Naive thymus-derived CD4-positive, alpha-beta T cell (primary cell): ENCODE data around the gene CD69. TPM values are rescaled to one million over a fixed set of nuclear protein-coding genes. Genes with fewer than 3 reads are reported as not detected.

Experiments
- ATAC-seq: fragments of 150-1000 bp; cut with Tn5 transposase; 2 replicates; pipeline ENCODE4 v1.10.0; 2021; ENCODE audit warnings: mild to moderate bottlenecking, moderate library complexity
- CTCF ChIA-PET: fragments of 350-600 bp; sonication (Branson Sonifier 250); formaldehyde crosslinking; loops from one replicate; lab custom pipeline; 2021; ENCODE audit warnings: antibody characterized with exemption; lab: Charles Lee
- POLR2A ChIA-PET: fragments of 350-600 bp; sonication (Branson Sonifier 250); formaldehyde crosslinking; loops from one replicate; lab custom pipeline; 2021; ENCODE audit warnings: antibody characterized with exemption, inconsistent platforms; lab: Charles Lee
- DNase-seq, 9 donors: peaks; one replicate each; pipeline versions ENCODE4 v3.0.0 to v3.0.0-alpha.2; 2020 to 2022; ENCODE audit warnings: mixed read lengths in 1 of 9
- H3K27ac ChIP-seq: one replicate; pipeline ENCODE4 v1.7.0; 2013; ENCODE audit warnings: mild to moderate bottlenecking, low read depth, low read length, moderate library complexity
- H3K27me3 ChIP-seq, 2 donors: one replicate each; pipeline ENCODE4 v1.7.0; 2013; ENCODE audit warnings: low read length in 2 of 2, mild to moderate bottlenecking in 2 of 2, moderate library complexity in 2 of 2; ENCODE audit not compliant: control insufficient read depth in 2 of 2, insufficient read depth in 2 of 2
- H3K36me3 ChIP-seq, 3 experiments: 1 replicate in 2 of 3; 2 replicates in 1 of 3; pipeline ENCODE4 v1.7.0; 2013; ENCODE audit warnings: low read length in 3 of 3, mild to moderate bottlenecking in 3 of 3, moderate library complexity in 1 of 3; ENCODE audit not compliant: insufficient read depth in 3 of 3, control insufficient read depth in 2 of 3
- H3K4me1 ChIP-seq, 2 donors: one replicate each; pipeline ENCODE4 v1.7.0; 2013; ENCODE audit warnings: low read length in 2 of 2, mild to moderate bottlenecking in 2 of 2, moderate library complexity in 1 of 2; ENCODE audit not compliant: control insufficient read depth in 2 of 2, insufficient read depth in 2 of 2
- H3K4me3 ChIP-seq: 2 replicates; pipeline ENCODE4 v1.7.0; 2013; ENCODE audit warnings: mild to moderate bottlenecking, low read length
- H3K9me3 ChIP-seq, 3 experiments: 1 replicate in 2 of 3; 2 replicates in 1 of 3; pipeline ENCODE4 v1.7.0; 2013; ENCODE audit warnings: low read length in 3 of 3; ENCODE audit not compliant: control insufficient read depth in 2 of 3
- H3K27ac Mint-ChIP-seq, 9 donors: one replicate each; pipeline ENCODE4 v1.8.0; 2020 to 2022; ENCODE audit warnings: mixed read lengths in 9 of 9, mild to moderate bottlenecking in 8 of 9, moderate library complexity in 5 of 9, inconsistent platforms in 2 of 9
- H3K27me3 Mint-ChIP-seq, 5 donors: one replicate each; pipeline ENCODE4 v1.8.0; 2021 to 2022; ENCODE audit warnings: mixed read lengths in 5 of 5, mild to moderate bottlenecking in 1 of 5
- H3K36me3 Mint-ChIP-seq, 5 donors: one replicate each; pipeline ENCODE4 v1.8.0; 2020 to 2022; ENCODE audit warnings: mixed read lengths in 5 of 5, mild to moderate bottlenecking in 3 of 5, inconsistent platforms in 1 of 5
- H3K4me1 Mint-ChIP-seq, 7 donors: one replicate each; pipeline ENCODE4 v1.8.0; 2020 to 2022; ENCODE audit warnings: mixed read lengths in 7 of 7, mild to moderate bottlenecking in 3 of 7, inconsistent platforms in 1 of 7
- H3K4me3 Mint-ChIP-seq, 10 donors: one replicate each; pipeline ENCODE4 v1.8.0; 2020 to 2022; ENCODE audit warnings: mild to moderate bottlenecking in 10 of 10, mixed read lengths in 10 of 10, moderate library complexity in 6 of 10, inconsistent platforms in 2 of 10
- H3K9me3 Mint-ChIP-seq, 11 donors: one replicate each; pipeline ENCODE4 v1.8.0; 2020 to 2022; ENCODE audit warnings: mixed read lengths in 11 of 11, mild to moderate bottlenecking in 4 of 11, inconsistent platforms in 1 of 11, moderate library complexity in 1 of 11
- intact Hi-C, 2 donors: fragments of 100-400 bp; cut with micrococcal nuclease; formaldehyde crosslinking; loops; one replicate each; pipeline ENCODE4 v1.15.1; 2023
- polyA plus RNA-seq, 2 donors: library from polyadenylated mRNA; unstranded; fragments of 300-500 nt; fragmentation: Illumina TruSeq; gene quantifications; one replicate each; pipeline ENCODE4 v1.2.3, GENCODE V29; 2021
- total RNA-seq, 6 experiments: library from RNA in 5 of 6; stranded (reverse) in 5 of 6; gene quantifications; 1 replicate in 5 of 6; 2 replicates in 1 of 6; pipeline ENCODE4 v1.2.3 and lab custom pipeline; 2021 to 2026

CD69 gene
- total and polyA plus RNA-seq, 7 experiments from 2014 or later, result 25.8 to 588 (median 125) TPM

DNA sequence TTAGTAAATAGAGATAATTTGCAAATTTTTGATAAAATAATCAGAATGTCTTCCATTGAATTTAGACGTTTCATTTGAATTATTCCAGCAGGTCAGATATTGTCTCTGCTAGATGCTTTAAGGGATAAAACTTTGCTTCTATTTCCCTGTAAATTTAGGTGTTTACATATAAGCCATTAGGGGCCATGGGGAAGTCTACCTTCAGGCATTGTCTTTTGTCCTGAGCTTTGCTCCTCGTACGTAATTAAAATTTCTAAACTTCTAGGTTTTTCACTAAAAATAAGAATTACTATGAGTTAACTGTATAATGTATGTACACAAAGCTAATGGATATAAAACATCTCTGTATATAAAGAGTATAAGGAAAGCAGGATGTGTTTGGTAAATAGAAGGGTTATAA lies 24.1 kb upstream of the CD69 start:
- intact Hi-C loops, result loop anchor here in 1 of 2 donors (1.0 kb wide), 1 partner anchor 8 kb away; no protein-coding TSS in a partner anchor
- H3K4me1 ChIP-seq, result peaks cover 0 to 8% of the 10 kb centered on the region in 2 donors
- Mint-ChIP-seq H3K27me3 (no peaks in the 10 kb centered on the region), H3K27ac (no peak overlapping the region), H3K36me3 (peaks cover 0 to 24% (median 0%) of the 10 kb centered on the region in 5 donors), H3K4me1 (peaks cover 16 to 48% (median 36%) of the 10 kb centered on the region in 7 donors), H3K4me3 (no peak overlapping the region), H3K9me3 (peaks cover 0 to 11% (median 0%) of the 10 kb centered on the region in 11 donors)
- no peaks in the 10 kb centered on the region for H3K36me3 ChIP-seq
- no peaks in the 10 kb centered on the region for H3K9me3 ChIP-seq
- no peak overlapping the region for H3K4me3 ChIP-seq
- ChIA-PET POLR2A (interaction anchor here (1.0 to 1.7 kb wide), 4 partner anchors 13 to 35 kb away, joined by 3 to 11 read pairs (median 4); partner anchors contain the start of gene CD69), CTCF (interaction anchor here (0.6 to 2.0 kb wide), 3 partner anchors 13 to 35 kb away, joined by 3 to 6 read pairs (median 5); no protein-coding TSS in a partner anchor)
- ATAC-seq (no peak), DNase-seq (no peak)
- no peaks in the 10 kb centered on the region for H3K27me3 ChIP-seq
- no peak overlapping the region for H3K27ac ChIP-seq

DNA sequence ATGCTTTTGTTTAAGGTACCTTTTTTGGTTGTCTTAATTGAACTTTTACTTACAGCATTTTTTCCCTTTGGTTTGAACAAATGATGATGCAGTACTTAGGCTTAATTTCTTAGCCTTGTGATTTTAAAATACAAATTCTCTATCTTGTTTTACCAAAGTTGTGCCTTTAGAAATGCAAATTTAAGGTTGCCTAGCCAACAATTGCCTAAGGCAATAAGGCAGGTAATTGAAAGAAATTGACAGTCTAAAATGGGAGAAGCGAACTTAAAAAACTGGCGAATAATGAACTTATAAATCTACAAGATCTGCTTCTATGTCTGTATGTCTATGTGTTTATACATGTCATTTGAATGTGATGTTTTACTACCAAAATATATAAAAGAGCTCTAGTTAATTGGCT lies 23.6 kb upstream of the CD69 start:
- Histone ChIP-seq H3K4me1 (peaks cover 0 to 8% of the 10 kb centered on the region in 2 donors), H3K4me3 (no peak overlapping the region), H3K27me3 (no peaks in the 10 kb centered on the region), H3K27ac (no peak overlapping the region), H3K36me3 (no peaks in the 10 kb centered on the region), H3K9me3 (no peaks in the 10 kb centered on the region)
- Mint-ChIP-seq H3K4me3 (no peak overlapping the region), H3K4me1 (peaks cover 21 to 53% (median 40%) of the 10 kb centered on the region in 7 donors), H3K36me3 (peaks cover 0 to 25% (median 0%) of the 10 kb centered on the region in 5 donors), H3K27me3 (no peaks in the 10 kb centered on the region), H3K9me3 (peaks cover 0 to 9% (median 0%) of the 10 kb centered on the region in 11 donors), H3K27ac (no peak overlapping the region)
- DNase-seq (no peak), ATAC-seq (no peak)
- ChIA-PET POLR2A (interaction anchor here (1.0 to 1.7 kb wide), 5 partner anchors 13 to 35 kb away, joined by 3 to 11 read pairs (median 4); partner anchors contain the start of gene CD69), CTCF (interaction anchor here (1.6 to 2.0 kb wide), 3 partner anchors 14 to 34 kb away, joined by 4 to 6 read pairs (median 5); partner anchors contain the start of gene CD69)
- intact Hi-C loops, result no loop called here

DNA sequence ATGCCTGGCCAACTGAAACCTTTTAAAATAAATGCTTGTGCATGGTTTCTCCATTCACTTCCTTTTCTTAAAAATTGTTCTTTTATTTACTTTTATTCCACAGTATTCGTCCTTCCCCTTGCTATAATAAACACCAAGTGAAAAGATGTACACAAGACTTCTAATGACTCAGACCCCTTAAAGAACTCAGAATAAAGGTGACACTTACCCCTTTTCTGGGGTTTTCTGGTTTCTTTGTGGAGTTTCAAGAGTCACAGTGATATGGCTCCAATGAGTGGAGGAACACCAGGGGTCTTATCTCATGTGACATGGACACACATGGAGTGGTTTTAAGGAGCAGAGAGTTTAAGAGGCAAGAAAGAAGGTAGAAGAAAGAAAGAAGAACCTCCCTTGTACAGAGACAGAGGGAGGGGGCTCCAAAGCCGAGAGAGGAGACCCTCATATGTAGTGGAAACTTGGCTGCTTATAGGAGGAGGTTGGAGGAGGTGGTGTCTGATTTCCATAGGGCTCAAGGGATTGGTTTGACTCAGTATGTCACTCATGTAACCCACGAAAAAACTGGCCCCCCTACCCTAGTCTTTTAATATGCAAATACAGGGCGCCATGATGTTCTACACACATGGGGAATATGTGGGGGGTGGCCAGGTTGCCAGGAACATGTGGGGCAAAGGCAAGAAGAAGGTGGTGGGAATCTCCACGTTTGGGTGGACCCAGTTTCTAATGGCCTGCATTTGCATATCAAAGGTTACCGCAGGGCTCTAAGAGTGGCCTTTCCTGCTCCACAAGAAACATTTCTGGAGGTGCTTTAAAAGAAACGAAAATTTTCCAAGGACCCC lies 22.1 kb upstream of the CD69 start:
- Mint-ChIP-seq H3K9me3 (peaks cover 0 to 7% (median 0%) of the 10 kb centered on the region in 11 donors), H3K36me3 (peaks cover 0 to 26% (median 0%) of the 10 kb centered on the region in 5 donors), H3K4me1 (peaks cover 25 to 61% (median 45%) of the 10 kb centered on the region in 7 donors), H3K27me3 (no peaks in the 10 kb centered on the region), H3K27ac (peak overlapping the region in 3 of 9 donors; percentile 2 to 73 (median 21)), H3K4me3 (peak overlapping the region in 1 of 10 donors; percentile 52)
- Histone ChIP-seq H3K4me1 (peaks cover 0 to 8% of the 10 kb centered on the region in 2 donors), H3K36me3 (no peaks in the 10 kb centered on the region), H3K27ac (no peak overlapping the region), H3K4me3 (no peak overlapping the region), H3K9me3 (no peaks in the 10 kb centered on the region), H3K27me3 (no peaks in the 10 kb centered on the region)
- intact Hi-C loops, result no loop called here
- ChIA-PET POLR2A (interaction anchor here (0.7 to 8.3 kb wide), 4 partner anchors 8 to 24 kb away, joined by 3 to 86 read pairs (median 3); partner anchors contain the start of gene CD69), CTCF (interaction anchor here (0.8 to 1.6 kb wide), 2 partner anchors 22 to 31 kb away, joined by 3 to 4 read pairs; partner anchors contain the start of gene CD69)
- DNase-seq (no peak), ATAC-seq (no peak)

DNA sequence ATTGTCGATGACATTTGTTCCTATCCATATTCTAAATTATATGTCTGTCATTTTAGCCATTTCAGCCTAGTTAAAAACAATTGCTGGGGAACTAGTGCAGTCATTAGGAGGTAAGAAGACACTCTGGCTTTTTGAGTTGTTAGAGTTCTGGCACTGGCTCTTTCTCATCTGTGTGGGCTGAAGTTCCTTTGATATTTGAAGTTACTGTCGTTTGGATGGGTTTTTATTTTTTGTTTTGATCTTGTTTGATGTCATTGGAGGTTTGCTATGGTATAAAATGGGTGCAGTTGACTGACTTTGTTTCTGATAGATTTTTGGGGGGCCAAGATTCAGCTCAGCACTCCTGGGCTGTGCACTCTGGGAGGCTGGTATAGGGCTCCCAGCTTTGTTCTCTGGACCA lies 20.7 kb upstream of the CD69 start:
- ATAC-seq, result no peak
- POLR2A ChIA-PET, result interaction anchor here (0.7 to 8.3 kb wide), 4 partner anchors 9 to 429 kb away, joined by 3 to 86 read pairs (median 4); partner anchors contain the start of gene CD69

DNA sequence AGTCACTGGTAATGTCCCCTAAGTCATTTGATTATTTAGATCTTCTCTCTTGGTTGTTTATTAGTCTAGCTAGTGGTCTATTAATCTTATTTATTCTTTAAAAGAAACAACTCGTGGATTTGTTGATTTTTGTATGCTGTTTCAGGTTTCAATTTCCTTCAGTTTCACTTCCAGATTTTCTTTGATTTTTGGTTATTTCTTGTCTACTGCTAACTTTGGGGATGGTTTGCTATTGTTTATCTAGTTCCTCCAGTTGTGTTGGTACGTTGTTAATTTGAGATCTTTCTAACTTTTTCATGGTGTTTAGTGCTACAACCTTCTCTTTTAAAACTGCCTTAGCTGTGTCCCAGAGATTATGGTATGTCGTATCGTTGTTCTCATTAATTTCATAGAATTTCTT lies 18.5 kb upstream of the CD69 start:
- no peaks in the 10 kb centered on the region for H3K9me3 ChIP-seq
- no peaks in the 10 kb centered on the region for H3K27me3 Mint-ChIP-seq
- no peaks in the 10 kb centered on the region for H3K27me3 ChIP-seq
- POLR2A ChIA-PET, result interaction anchor here (0.6 to 8.3 kb wide), 2 partner anchors 20 to 72 kb away, joined by 3 to 86 read pairs; partner anchors contain the start of gene CD69
- H3K27ac ChIP-seq, result no peak overlapping the region
- DNase-seq, result no peak
- H3K4me3 ChIP-seq, result no peak overlapping the region
- peaks cover 46 to 79% (median 68%) of the 10 kb centered on the region in 7 donors for H3K4me1 Mint-ChIP-seq
- CTCF ChIA-PET, result no interaction called here
- H3K27ac Mint-ChIP-seq, result peak overlapping the region in 5 of 9 donors; percentile 10 to 71 (median 46)
- H3K36me3 Mint-ChIP-seq, result peaks cover 0 to 32% (median 0%) of the 10 kb centered on the region in 5 donors
- peaks cover 19 to 38% of the 10 kb centered on the region in 2 donors for H3K4me1 ChIP-seq
- no peaks in the 10 kb centered on the region for H3K36me3 ChIP-seq
- H3K4me3 Mint-ChIP-seq, result peak overlapping the region in 1 of 10 donors; percentile 1
- intact Hi-C loops, result no loop called here
- ATAC-seq, result no peak
- peaks cover 0 to 7% (median 0%) of the 10 kb centered on the region in 11 donors for H3K9me3 Mint-ChIP-seq

More for the DNA sequence above, 20.7 kb upstream of the CD69 start:
- Mint-ChIP-seq H3K4me3 (peak overlapping the region in 4 of 10 donors; percentile 30 to 59 (median 44)), H3K27me3 (no peaks in the 10 kb centered on the region), H3K27ac (peak overlapping the region in 5 of 9 donors; percentile 16 to 55 (median 43)), H3K36me3 (peaks cover 0 to 30% (median 0%) of the 10 kb centered on the region in 5 donors), H3K9me3 (peaks cover 0 to 7% (median 0%) of the 10 kb centered on the region in 11 donors), H3K4me1 (peaks cover 26 to 66% (median 47%) of the 10 kb centered on the region in 7 donors)
- Histone ChIP-seq H3K9me3 (no peaks in the 10 kb centered on the region), H3K27me3 (no peaks in the 10 kb centered on the region), H3K27ac (no peak overlapping the region), H3K4me3 (no peak overlapping the region), H3K36me3 (no peaks in the 10 kb centered on the region), H3K4me1 (peaks cover 11 to 19% of the 10 kb centered on the region in 2 donors)
- no peak for DNase-seq
- CTCF ChIA-PET, result no interaction called here
- intact Hi-C loops, result loop anchor here in 1 of 2 donors (1.0 kb wide), 2 partner anchors 8 to 12 kb away; no protein-coding TSS in a partner anchor

DNA sequence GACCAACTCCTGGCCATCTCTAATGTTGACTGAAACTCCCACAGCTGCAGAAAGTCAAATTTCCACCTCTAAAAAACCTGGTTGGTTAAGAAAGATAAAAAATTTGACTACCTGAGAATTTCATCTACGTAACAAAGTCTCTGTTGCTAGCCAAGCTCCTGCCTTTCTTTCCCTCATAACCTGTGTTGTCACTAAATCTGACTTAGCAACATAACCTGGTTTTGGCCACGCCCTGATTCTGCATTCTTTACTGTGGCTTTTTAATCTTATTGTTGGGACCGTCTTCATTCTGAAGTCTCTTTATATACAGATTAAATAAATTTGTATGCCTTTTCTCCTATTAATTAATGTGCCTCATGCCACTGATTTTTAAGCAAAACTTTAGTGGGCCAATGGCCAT lies 16.1 kb upstream of the CD69 start:
- Mint-ChIP-seq H3K4me1 (peaks cover 51 to 97% (median 87%) of the 10 kb centered on the region in 7 donors), H3K9me3 (peaks cover 0 to 12% (median 0%) of the 10 kb centered on the region in 11 donors), H3K4me3 (peak overlapping the region in 4 of 10 donors; percentile 21 to 34 (median 28)), H3K27ac (peak overlapping the region in 6 of 9 donors; percentile 9 to 90 (median 68)), H3K27me3 (no peaks in the 10 kb centered on the region), H3K36me3 (peaks cover 0 to 31% (median 0%) of the 10 kb centered on the region in 5 donors)
- ChIA-PET CTCF (interaction anchor here (0.8 to 1.3 kb wide), 2 partner anchors 8 to 26 kb away, joined by 3 to 4 read pairs; no protein-coding TSS in a partner anchor), POLR2A (interaction anchor here (0.6 to 8.3 kb wide), 3 partner anchors 18 to 162 kb away, joined by 3 to 86 read pairs (median 3); partner anchors contain the start of gene CD69)
- H3K27me3 ChIP-seq, result no peaks in the 10 kb centered on the region
- no peak overlapping the region for H3K27ac ChIP-seq
- ATAC-seq (peak; percentile 54), DNase-seq (peak in 3 of 9 donors; percentile 31 to 59 (median 49))
- peaks cover 38 to 48% of the 10 kb centered on the region in 2 donors for H3K4me1 ChIP-seq
- H3K4me3 ChIP-seq, result no peak overlapping the region
- no peaks in the 10 kb centered on the region for H3K36me3 ChIP-seq
- intact Hi-C loops, result no loop called here
- H3K9me3 ChIP-seq, result no peaks in the 10 kb centered on the region
